Measurements from ENCODE around the gene A3GALT2. TPM values are rescaled to one million over a fixed set of nuclear protein-coding genes. Genes with fewer than 3 reads are reported as not detected.
"Not testable (repeated sequence)": the region's sequence is repeated elsewhere in the genome, so short reads cannot be mapped to it uniquely, and the experiment has no call there.

Gene A3GALT2
- total RNA-seq, 2 experiments from 2014 or later, result not detected

DNA sequence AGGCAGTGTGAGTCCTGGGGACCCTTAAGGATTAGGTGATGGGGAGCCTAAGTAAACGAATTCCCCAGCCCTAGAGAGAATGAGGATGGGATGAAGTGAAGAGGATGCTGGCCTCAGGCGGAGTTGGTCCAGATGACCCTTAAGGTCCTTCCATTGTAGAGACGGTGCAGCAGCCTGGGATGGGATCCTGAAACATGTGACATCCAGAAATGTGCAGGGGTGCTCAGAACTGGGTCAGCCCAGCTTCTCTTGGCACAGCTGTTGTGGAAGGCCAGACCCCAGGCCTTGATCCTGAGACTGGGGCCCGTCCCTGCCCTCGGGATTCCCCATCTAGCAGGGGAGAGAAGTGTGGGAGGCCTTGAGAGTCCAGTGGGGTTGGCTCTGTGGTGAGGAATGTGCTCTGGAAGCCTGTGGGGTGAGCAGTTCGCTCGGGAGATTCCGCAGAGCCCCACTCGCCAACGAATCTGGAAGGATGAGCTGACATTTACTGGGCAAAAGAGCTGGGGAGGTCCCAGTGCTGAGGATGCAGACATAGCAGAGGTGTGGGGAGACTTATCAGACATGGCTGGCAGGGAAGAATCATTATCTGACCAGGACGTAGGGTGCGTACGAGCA, 28.1 kb downstream of the A3GALT2 start:
- Mint-ChIP-seq H3K9me3 (no peaks in the 10 kb centered on the region), H3K27me3 (no peaks in the 10 kb centered on the region), H3K27ac (no peak overlapping the region), H3K4me1 (ENCODE audit: low read depth) (peaks cover 7% of the 10 kb centered on the region), H3K4me3 (no peak overlapping the region), H3K36me3 (ENCODE audit: low read depth) (peaks cover 10% of the 10 kb centered on the region)
- DNase-seq (no peak), ATAC-seq (no peak)
- ChIA-PET CTCF (interaction anchor here (4.2 to 4.8 kb wide), 2 partner anchors 72 to 78 kb away, joined by 37 to 64 read pairs; no protein-coding TSS in a partner anchor), POLR2A (interaction anchor here (0.5 kb wide), 1 partner anchor 100 kb away, joined by 3 read pairs; no protein-coding TSS in a partner anchor)
- TF ChIP-seq, protein P1, sequence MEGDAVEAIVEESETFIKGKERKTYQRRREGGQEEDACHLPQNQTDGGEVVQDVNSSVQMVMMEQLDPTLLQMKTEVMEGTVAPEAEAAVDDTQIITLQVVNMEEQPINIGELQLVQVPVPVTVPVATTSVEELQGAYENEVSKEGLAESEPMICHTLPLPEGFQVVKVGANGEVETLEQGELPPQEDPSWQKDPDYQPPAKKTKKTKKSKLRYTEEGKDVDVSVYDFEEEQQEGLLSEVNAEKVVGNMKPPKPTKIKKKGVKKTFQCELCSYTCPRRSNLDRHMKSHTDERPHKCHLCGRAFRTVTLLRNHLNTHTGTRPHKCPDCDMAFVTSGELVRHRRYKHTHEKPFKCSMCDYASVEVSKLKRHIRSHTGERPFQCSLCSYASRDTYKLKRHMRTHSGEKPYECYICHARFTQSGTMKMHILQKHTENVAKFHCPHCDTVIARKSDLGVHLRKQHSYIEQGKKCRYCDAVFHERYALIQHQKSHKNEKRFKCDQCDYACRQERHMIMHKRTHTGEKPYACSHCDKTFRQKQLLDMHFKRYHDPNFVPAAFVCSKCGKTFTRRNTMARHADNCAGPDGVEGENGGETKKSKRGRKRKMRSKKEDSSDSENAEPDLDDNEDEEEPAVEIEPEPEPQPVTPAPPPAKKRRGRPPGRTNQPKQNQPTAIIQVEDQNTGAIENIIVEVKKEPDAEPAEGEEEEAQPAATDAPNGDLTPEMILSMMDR (IDR thresholded peaks at IDR 0.05), result no peak
- intact Hi-C loops (cut with micrococcal nuclease), result no loop called here

DNA sequence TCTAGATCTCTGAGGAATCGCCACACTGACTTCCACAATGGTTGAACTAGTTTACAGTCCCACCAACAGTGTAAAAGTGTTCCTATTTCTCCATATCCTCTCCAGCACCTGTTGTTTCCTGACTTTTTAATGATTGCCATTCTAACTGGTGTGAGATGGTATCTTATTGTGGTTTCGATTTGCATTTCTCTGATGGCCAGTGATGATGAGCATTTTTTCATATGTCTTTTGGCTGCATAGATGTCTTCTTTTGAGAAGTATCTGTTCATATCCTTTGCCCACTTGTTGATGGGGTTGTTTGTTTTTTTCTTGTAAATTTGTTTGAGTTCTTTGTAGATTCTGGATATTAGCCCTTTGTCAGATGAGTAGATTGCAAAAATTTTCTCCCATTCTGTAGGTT, 30.3 kb downstream of the A3GALT2 start:
- DNase-seq; H3K27me3 Mint-ChIP-seq; H3K4me3 Mint-ChIP-seq; H3K9me3 Mint-ChIP-seq; H3K36me3 Mint-ChIP-seq (ENCODE audit: low read depth); H3K4me1 Mint-ChIP-seq (ENCODE audit: low read depth); intact Hi-C loops (cut with micrococcal nuclease); CTCF ChIA-PET; ATAC-seq; POLR2A ChIA-PET; H3K27ac Mint-ChIP-seq: not testable (repeated sequence)

DNA sequence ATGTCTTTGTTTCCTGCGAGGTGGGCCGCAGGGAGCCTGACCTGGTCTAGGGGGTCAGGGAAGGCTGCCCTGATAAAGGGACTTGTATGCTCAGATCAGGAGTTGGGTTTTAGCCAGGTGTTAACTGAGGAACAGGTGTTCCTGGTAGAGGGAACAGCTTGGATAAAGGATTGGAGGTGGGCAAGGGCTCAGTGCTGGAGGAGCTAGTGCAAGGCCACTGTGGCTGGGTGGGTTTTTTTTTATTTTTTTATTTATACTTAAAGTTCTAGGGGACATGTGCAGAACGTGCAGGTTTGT, 31.1 kb downstream of the A3GALT2 start:
- Mint-ChIP-seq H3K27me3 (no peaks in the 10 kb centered on the region), H3K4me1 (ENCODE audit: low read depth) (no peaks in the 10 kb centered on the region), H3K9me3 (no peaks in the 10 kb centered on the region), H3K27ac (no peak overlapping the region), H3K36me3 (ENCODE audit: low read depth) (peaks cover 10% of the 10 kb centered on the region), H3K4me3 (no peak overlapping the region)
- intact Hi-C loops (cut with micrococcal nuclease), result no loop called here
- TF ChIP-seq, protein P1 (IDR thresholded peaks at IDR 0.05), result no peak
- DNase-seq (no peak), ATAC-seq (no peak)
- ChIA-PET CTCF (interaction anchor here (1.5 kb wide), 1 partner anchor 9 kb away, joined by 4 read pairs; no protein-coding TSS in a partner anchor), POLR2A (no interaction called here)

DNA sequence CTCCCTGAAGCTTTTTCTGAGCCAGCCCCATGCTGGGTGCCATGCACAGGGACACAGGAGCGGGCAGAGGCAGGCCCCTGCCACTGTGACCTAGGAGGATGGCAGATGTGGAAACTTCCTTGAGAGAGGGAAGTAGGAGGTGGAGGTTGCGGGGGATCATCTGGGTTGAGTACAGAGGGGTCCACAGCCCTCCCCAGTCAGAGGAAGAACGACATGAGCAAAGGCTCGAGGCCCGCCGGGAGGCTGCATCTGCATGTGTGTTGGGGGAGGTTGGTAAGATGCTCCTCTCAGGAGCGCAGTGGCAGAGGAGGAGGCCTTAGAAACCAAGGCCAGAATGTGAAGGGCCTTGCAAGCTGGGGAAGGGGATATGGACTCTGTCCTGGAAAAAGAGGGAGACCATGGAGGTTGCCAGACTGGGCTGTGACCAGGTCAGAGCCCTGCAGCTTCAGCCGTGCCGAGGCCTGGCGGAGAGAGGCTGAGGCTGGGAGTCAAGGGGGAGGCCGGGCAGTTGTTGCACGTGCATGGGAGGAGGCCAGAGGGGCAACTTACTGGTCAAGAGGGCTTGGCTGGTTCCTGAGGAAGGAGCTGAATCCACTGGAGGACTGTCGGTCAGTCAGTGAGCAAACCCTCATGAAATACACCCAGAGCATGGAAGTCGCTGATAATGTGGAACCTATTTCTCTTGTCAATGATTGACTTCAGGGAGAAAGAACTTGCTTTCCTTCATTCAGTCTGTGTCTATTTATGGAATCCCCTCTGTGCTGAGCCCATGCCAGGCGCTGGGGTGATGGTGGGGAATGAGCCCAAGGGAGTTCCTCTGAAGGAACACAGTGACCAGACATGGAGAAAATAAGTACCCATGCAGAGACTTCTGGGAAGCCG, 31.7 kb downstream of the A3GALT2 start:
- H3K4me3 Mint-ChIP-seq, result no peak overlapping the region
- intact Hi-C loops (cut with micrococcal nuclease), result no loop called here
- peaks cover 10% of the 10 kb centered on the region for H3K36me3 Mint-ChIP-seq (ENCODE audit: low read depth)
- no peaks in the 10 kb centered on the region for H3K4me1 Mint-ChIP-seq (ENCODE audit: low read depth)
- TF ChIP-seq, protein P1 (IDR thresholded peaks at IDR 0.05), result no peak
- CTCF ChIA-PET, result interaction anchor here (1.5 kb wide), 1 partner anchor 9 kb away, joined by 4 read pairs; no protein-coding TSS in a partner anchor
- no peaks in the 10 kb centered on the region for H3K27me3 Mint-ChIP-seq
- no peak for DNase-seq
- H3K27ac Mint-ChIP-seq, result no peak overlapping the region
- no peaks in the 10 kb centered on the region for H3K9me3 Mint-ChIP-seq
- POLR2A ChIA-PET, result no interaction called here
- no peak for ATAC-seq

DNA sequence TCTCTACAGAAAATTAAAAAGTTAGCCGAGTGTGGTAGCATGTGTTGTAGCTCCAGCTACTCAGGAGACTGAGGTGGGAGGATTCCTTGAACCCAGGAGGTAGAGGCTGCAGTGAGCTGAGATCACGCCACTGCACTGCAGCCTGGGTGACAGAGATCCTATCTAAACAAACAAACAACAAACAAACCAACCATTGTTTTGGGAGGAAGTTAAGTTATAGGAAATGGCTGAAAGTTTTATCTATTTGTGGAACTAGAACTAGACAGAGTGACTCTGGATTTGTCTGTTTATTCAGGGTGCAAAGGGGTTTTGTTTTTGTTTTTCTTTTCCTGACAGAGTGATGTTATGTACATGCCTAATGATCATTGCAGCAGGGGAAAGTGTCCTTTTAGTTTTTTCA, 33.6 kb downstream of the A3GALT2 start:
- intact Hi-C loops (cut with micrococcal nuclease), result no loop called here

More for the DNA sequence above, 33.6 kb downstream of the A3GALT2 start:
- no peak overlapping the region for H3K27ac Mint-ChIP-seq
- H3K36me3 Mint-ChIP-seq (ENCODE audit: low read depth), result peaks cover 13% of the 10 kb centered on the region
- DNase-seq, result no peak
- no peaks in the 10 kb centered on the region for H3K4me1 Mint-ChIP-seq (ENCODE audit: low read depth)
- CTCF ChIA-PET, result no interaction called here
- POLR2A ChIA-PET, result no interaction called here
- TF ChIP-seq, protein P1 (IDR thresholded peaks at IDR 0.05), result no peak
- ATAC-seq, result no peak
- H3K27me3 Mint-ChIP-seq, result no peaks in the 10 kb centered on the region
- no peak overlapping the region for H3K4me3 Mint-ChIP-seq
- no peaks in the 10 kb centered on the region for H3K9me3 Mint-ChIP-seq

All from activated CD8-positive, alpha-beta T cell treated with anti-CD3 and anti-CD28 coated beads for 36 hours (primary cell).